ENCODE data around the gene SFMBT2. TPM values are rescaled to one million over a fixed set of nuclear protein-coding genes. Genes with fewer than 3 reads are reported as not detected.

SFMBT2 gene
- total RNA-seq, 1 experiment from 2014 or later, result 14.3 TPM

DNA sequence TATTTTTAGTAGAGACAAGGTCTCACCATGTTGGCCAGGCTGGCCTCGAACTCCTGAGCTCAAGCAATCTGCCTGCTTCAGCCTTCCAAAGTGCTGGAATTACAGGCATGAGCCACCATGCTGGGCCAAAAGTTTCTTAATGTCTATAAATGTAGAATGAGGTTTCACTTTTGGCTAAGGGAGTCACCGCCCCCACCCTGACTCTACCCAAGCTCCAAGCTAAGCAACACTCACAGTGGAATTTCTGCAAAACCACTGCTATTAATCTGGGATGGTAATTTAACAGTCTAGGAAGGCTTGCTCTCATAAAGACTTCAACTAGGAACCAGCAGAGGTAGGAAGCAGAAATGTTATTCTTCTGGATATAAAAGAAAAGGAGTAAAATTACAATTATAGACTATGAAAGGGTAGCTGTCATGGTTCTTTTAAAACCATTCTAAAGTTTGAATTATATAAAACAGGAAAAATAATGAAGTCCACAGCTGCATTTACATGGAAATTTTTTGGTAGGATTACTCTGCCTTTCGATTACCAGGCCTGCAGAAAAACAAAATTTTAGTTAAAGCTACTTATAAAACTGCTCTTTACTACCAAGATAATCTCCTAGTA lies 211.6 kb downstream of the SFMBT2 start (continued):
- TF ChIP-seq, protein P1, sequence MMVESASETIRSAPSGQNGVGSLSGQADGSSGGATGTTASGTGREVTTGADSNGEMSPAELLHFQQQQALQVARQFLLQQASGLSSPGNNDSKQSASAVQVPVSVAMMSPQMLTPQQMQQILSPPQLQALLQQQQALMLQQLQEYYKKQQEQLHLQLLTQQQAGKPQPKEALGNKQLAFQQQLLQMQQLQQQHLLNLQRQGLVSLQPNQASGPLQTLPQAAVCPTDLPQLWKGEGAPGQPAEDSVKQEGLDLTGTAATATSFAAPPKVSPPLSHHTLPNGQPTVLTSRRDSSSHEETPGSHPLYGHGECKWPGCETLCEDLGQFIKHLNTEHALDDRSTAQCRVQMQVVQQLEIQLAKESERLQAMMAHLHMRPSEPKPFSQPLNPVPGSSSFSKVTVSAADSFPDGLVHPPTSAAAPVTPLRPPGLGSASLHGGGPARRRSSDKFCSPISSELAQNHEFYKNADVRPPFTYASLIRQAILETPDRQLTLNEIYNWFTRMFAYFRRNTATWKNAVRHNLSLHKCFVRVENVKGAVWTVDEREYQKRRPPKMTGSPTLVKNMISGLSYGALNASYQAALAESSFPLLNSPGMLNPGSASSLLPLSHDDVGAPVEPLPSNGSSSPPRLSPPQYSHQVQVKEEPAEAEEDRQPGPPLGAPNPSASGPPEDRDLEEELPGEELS (CRISPR knock-in tag; IDR thresholded peaks at IDR 0.05), result no peak

DNA sequence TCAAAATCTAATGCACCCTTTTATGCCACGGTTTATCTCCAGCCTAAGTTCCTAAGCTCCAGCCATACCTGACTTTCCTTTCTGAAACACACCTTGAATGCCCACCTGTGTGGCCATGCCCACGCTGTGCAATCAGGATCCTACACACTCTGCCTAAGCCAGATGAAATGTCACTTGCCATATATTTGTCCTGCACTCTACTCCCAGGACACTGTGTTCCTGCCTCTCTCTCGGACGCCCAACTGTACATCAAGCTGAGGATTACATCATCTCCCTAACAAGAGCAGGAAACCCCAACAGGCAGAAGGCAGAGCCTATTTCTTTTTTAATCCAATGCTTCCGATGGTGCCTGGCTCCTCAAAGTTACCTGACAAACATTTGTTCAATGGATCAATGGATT lies 214.6 kb downstream of the SFMBT2 start:
- ChIA-PET POLR2A (no interaction called here), CTCF (no interaction called here)
- no peak for DNase-seq (ENCODE audit: low spot score)
- H3K4me3 Mint-ChIP-seq, result no peak overlapping the region
- H3K36me3 Mint-ChIP-seq, result peaks cover 54% of the 10 kb centered on the region
- no peaks in the 10 kb centered on the region for H3K4me1 Mint-ChIP-seq
- ATAC-seq, result no peak
- H3K27ac Mint-ChIP-seq, result no peak overlapping the region
- peaks cover 18% of the 10 kb centered on the region for H3K9me3 Mint-ChIP-seq
- TF ChIP-seq, protein P2, sequence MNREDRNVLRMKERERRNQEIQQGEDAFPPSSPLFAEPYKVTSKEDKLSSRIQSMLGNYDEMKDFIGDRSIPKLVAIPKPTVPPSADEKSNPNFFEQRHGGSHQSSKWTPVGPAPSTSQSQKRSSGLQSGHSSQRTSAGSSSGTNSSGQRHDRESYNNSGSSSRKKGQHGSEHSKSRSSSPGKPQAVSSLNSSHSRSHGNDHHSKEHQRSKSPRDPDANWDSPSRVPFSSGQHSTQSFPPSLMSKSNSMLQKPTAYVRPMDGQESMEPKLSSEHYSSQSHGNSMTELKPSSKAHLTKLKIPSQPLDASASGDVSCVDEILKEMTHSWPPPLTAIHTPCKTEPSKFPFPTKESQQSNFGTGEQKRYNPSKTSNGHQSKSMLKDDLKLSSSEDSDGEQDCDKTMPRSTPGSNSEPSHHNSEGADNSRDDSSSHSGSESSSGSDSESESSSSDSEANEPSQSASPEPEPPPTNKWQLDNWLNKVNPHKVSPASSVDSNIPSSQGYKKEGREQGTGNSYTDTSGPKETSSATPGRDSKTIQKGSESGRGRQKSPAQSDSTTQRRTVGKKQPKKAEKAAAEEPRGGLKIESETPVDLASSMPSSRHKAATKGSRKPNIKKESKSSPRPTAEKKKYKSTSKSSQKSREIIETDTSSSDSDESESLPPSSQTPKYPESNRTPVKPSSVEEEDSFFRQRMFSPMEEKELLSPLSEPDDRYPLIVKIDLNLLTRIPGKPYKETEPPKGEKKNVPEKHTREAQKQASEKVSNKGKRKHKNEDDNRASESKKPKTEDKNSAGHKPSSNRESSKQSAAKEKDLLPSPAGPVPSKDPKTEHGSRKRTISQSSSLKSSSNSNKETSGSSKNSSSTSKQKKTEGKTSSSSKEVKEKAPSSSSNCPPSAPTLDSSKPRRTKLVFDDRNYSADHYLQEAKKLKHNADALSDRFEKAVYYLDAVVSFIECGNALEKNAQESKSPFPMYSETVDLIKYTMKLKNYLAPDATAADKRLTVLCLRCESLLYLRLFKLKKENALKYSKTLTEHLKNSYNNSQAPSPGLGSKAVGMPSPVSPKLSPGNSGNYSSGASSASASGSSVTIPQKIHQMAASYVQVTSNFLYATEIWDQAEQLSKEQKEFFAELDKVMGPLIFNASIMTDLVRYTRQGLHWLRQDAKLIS (CRISPR knock-in tag; IDR thresholded peaks at IDR 0.05; ENCODE audit: borderline replicate concordance), result no peak
- TF ChIP-seq SMAD4 (CRISPR knock-in tag; IDR thresholded peaks at IDR 0.05), result no peak
- TF ChIP-seq, protein P3, sequence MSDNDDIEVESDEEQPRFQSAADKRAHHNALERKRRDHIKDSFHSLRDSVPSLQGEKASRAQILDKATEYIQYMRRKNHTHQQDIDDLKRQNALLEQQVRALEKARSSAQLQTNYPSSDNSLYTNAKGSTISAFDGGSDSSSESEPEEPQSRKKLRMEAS (CRISPR knock-in tag; IDR thresholded peaks at IDR 0.05), result no peak
- H3K27me3 Mint-ChIP-seq (ENCODE audit: low read depth), result no peaks in the 10 kb centered on the region

DNA sequence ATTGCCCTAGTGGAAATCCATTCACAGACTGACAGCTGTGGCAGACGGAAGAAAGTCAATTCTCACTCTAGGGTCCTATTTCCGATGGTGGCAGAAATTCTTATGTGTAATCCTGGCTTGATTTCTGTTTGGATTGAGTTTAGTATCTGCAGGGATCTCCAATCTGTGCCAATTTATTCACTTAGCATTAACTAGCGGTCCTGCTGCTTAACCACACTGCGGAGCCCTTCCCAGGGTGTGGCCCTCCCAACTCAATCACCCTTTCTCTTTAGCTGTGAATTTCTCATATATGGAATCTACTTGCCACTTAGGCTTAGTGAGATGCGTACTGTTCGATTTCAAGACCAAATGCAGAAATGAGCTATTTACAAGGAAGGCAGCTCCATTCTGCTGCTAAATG lies 215.7 kb downstream of the SFMBT2 start:
- CTCF ChIA-PET, result interaction anchor here (1.1 kb wide), 1 partner anchor 106 kb away, joined by 3 read pairs; no protein-coding TSS in a partner anchor
- POLR2A ChIA-PET, result no interaction called here

DNA sequence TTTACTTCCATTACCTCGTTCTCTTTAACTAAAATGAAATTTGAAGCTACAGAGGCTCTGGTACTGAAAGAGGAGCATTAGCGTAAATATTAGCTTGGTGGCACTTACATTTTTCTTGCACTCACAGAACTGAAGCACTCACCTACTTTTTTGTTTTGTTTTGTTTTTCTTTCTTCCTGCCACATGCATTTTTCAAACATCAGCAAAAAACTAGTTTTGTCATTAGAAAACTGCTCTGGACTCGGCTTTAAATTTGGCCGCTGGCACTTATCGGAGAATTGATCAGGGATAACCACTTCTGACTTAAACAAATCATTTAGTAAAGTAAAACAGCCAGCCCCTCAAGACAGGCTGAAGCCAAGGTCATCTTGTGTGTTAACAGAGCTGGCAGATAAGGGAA lies 216.3 kb downstream of the SFMBT2 start:
- H3K27ac Mint-ChIP-seq, result no peak overlapping the region
- no peak overlapping the region for H3K4me3 Mint-ChIP-seq
- ATAC-seq (no peak), DNase-seq (ENCODE audit: low spot score) (no peak)
- TF ChIP-seq OVOL2 (CRISPR knock-in tag; IDR thresholded peaks at IDR 0.05; ENCODE audit: borderline replicate concordance), result no peak
- ChIA-PET CTCF (no interaction called here), POLR2A (interaction anchor here (0.5 kb wide), 1 partner anchor 426 kb away, joined by 4 read pairs; no protein-coding TSS in a partner anchor)
- H3K9me3 Mint-ChIP-seq, result peaks cover 18% of the 10 kb centered on the region
- no peaks in the 10 kb centered on the region for H3K27me3 Mint-ChIP-seq (ENCODE audit: low read depth)
- H3K36me3 Mint-ChIP-seq, result peaks cover 50% of the 10 kb centered on the region
- no peaks in the 10 kb centered on the region for H3K4me1 Mint-ChIP-seq

More for the DNA sequence above, 215.7 kb downstream of the SFMBT2 start:
- Mint-ChIP-seq H3K36me3 (peaks cover 50% of the 10 kb centered on the region), H3K27me3 (ENCODE audit: low read depth) (no peaks in the 10 kb centered on the region), H3K4me3 (no peak overlapping the region), H3K4me1 (no peaks in the 10 kb centered on the region), H3K27ac (no peak overlapping the region), H3K9me3 (peaks cover 18% of the 10 kb centered on the region)
- DNase-seq (ENCODE audit: low spot score) (no peak), ATAC-seq (no peak)
- TF ChIP-seq ZNF263 (CRISPR knock-in tag; IDR thresholded peaks at IDR 0.05; ENCODE audit: low read depth), result no peak
- TF ChIP-seq, protein P4, sequence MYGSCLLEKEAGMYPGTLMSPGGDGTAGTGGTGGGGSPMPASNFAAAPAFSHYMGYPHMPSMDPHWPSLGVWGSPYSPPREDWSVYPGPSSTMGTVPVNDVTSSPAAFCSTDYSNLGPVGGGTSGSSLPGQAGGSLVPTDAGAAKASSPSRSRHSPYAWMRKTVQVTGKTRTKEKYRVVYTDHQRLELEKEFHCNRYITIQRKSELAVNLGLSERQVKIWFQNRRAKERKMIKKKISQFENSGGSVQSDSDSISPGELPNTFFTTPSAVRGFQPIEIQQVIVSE (CRISPR knock-in tag; IDR thresholded peaks at IDR 0.05; ENCODE audit: borderline replicate concordance), result no peak
- no peak for TF ChIP-seq IRF2 (CRISPR knock-in tag; IDR thresholded peaks at IDR 0.05; ENCODE audit: borderline replicate concordance, low read depth)
- no peak for TF ChIP-seq FOXP1 (CRISPR knock-in tag; IDR thresholded peaks at IDR 0.05; ENCODE audit: borderline replicate concordance)
- no peak for TF ChIP-seq NR2C2 (CRISPR knock-in tag; IDR thresholded peaks at IDR 0.05)
- TF ChIP-seq PRRX2 (CRISPR knock-in tag; IDR thresholded peaks at IDR 0.05), result no peak
- no peak for TF ChIP-seq ZNF138 (CRISPR knock-in tag; conservative IDR thresholded peaks at IDR 0.05)
